SK-N-SH (cell line): ENCODE data around the gene RFX2. TPM values are rescaled to one million over a fixed set of nuclear protein-coding genes. Genes with fewer than 3 reads are reported as not detected.

Experiments used
- CTCF ChIA-PET: fragments of 300-600, 350-600 bp; formaldehyde crosslinking; extraction: SDS; loops from one replicate; lab custom pipeline; 2021; lab: Yijun Ruan, JAX
- POLR2A ChIA-PET: fragments of 350-600 bp; sonication (Branson Sonifier 250); formaldehyde crosslinking; extraction: SDS; loops from one replicate; lab custom pipeline; 2020; ENCODE audit warnings: antibody characterized with exemption, inconsistent platforms; lab: Yijun Ruan, JAX
- DNase-seq: peaks from one replicate; pipeline ENCODE4 v3.0.0; 2012
- H2AFZ ChIP-seq: fragments of 200-600 bp; sonication (generic); 2 replicates; pipeline ENCODE4 v1.8.1; 2016; ENCODE audit warnings: antibody characterized with exemption, mild to moderate bottlenecking, low read depth
- H3F3A ChIP-seq: fragments of 200-600 bp; sonication (generic); replicated peaks from 2 replicates; pipeline ENCODE3; 2016; ENCODE audit warnings: antibody characterized with exemption, mild to moderate bottlenecking; ENCODE audit not compliant: insufficient read depth
- H3K27ac ChIP-seq, 2 experiments: fragments of 200-500 bp in 1 of 2; fragments of 200-600 bp in 1 of 2; sonication (Bioruptor generic) in 1 of 2; sonication (generic), shearing (Covaris generic) in 1 of 2; 2 replicates each; pipeline versions ENCODE4 v1.5.1 to v1.6.1; 2014 to 2016; ENCODE audit warnings: low read depth in 2 of 2, inconsistent platforms in 1 of 2, low read length in 1 of 2, mild to moderate bottlenecking in 1 of 2, mixed read lengths in 1 of 2
- H3K27me3 ChIP-seq: fragments of 200-600 bp; sonication (generic), shearing (Covaris generic); 2 replicates; pipeline ENCODE4 v1.6.1; 2016; ENCODE audit warnings: mixed run types; ENCODE audit not compliant: insufficient read depth
- H3K36me3 ChIP-seq, 2 experiments: fragments of 200-500 bp in 1 of 2; fragments of 200-600 bp in 1 of 2; sonication (Bioruptor generic) in 1 of 2; sonication (generic) in 1 of 2; replicated peaks in 1 of 2; 2 replicates each; pipeline versions ENCODE3 to v1.5.1; 2014 to 2016; ENCODE audit warnings: low read length in 1 of 2, mild to moderate bottlenecking in 1 of 2; ENCODE audit not compliant: insufficient read depth in 2 of 2, control insufficient read depth in 1 of 2
- H3K4me1 ChIP-seq, 2 experiments: fragments of 200-500 bp in 1 of 2; fragments of 200-600 bp in 1 of 2; sonication (Bioruptor generic) in 1 of 2; sonication (generic), shearing (Covaris generic) in 1 of 2; 2 replicates each; pipeline versions ENCODE4 v1.5.1 to v1.6.1; 2014 to 2016; ENCODE audit warnings: low read depth in 1 of 2, low read length in 1 of 2, mixed run types in 1 of 2; ENCODE audit not compliant: insufficient read depth in 2 of 2, control insufficient read depth in 1 of 2
- H3K4me2 ChIP-seq: fragments of 200-600 bp; sonication (generic), shearing (Covaris generic); 2 replicates; pipeline ENCODE4 v1.6.1; 2017; ENCODE audit warnings: mixed run types
- H3K4me3 ChIP-seq, 2 experiments: fragments of 200-500 bp in 1 of 2; fragments of 200-600 bp in 1 of 2; sonication (Bioruptor generic) in 1 of 2; sonication (generic), shearing (Covaris generic) in 1 of 2; 2 replicates each; pipeline versions ENCODE4 v1.5.1 to v1.8.1; 2014 to 2016; ENCODE audit warnings: low read depth in 2 of 2, inconsistent platforms in 1 of 2, low read length in 1 of 2, mild to moderate bottlenecking in 1 of 2, mixed read lengths in 1 of 2, moderate library complexity in 1 of 2
- H3K79me2 ChIP-seq: fragments of 200-600 bp; sonication (generic); 2 replicates; pipeline ENCODE4 v1.8.1; 2017; ENCODE audit warnings: mild to moderate bottlenecking; ENCODE audit not compliant: insufficient read depth
- H3K9ac ChIP-seq: fragments of 200-600 bp; sonication (generic); 2 replicates; pipeline ENCODE4 v1.6.1; 2017; ENCODE audit warnings: mixed run types
- H3K9me2 ChIP-seq: fragments of 200-600 bp; sonication (generic); 2 replicates; pipeline ENCODE4 v1.6.1; 2017; ENCODE audit warnings: mixed run types
- H3K9me3 ChIP-seq: fragments of 200-600 bp; sonication (generic); 2 replicates; pipeline ENCODE4 v1.6.1; 2017; ENCODE audit warnings: mixed run types, mild to moderate bottlenecking, moderate library complexity
- H4K20me1 ChIP-seq: fragments of 200-600 bp; sonication (generic); 2 replicates; pipeline ENCODE4 v1.6.1; 2017; ENCODE audit warnings: mild to moderate bottlenecking, mixed run types; ENCODE audit not compliant: insufficient read depth
- CHD2 ChIP-seq: fragments of 150-350 bp; IDR thresholded peaks from 2 replicates; pipeline ENCODE4 v1.6.1; 2018; ENCODE audit warnings: low read length; ENCODE audit not compliant: partially characterized antibody
- EP300 ChIP-seq, 2 experiments: IDR thresholded peaks; 2 replicates each; pipeline versions ENCODE4 v1.4.0 to v1.6.1; 2012; ENCODE audit warnings: borderline replicate concordance in 1 of 2, low read depth in 1 of 2, low read length in 1 of 2
- EZH2phosphoT487 ChIP-seq: fragments of 200-600 bp; sonication (generic); IDR thresholded peaks from 2 replicates; pipeline ENCODE4 v1.6.1; 2017; ENCODE audit warnings: low read depth, mixed run types, mild to moderate bottlenecking, antibody characterized with exemption, moderate library complexity, borderline replicate concordance
- MXI1 ChIP-seq: IDR thresholded peaks from 2 replicates; pipeline ENCODE4 v1.6.1; 2012; ENCODE audit warnings: mild to moderate bottlenecking, low read depth, low read length, improper control_type of control experiment
- NRF1 ChIP-seq: IDR thresholded peaks from 2 replicates; pipeline ENCODE4 v1.6.1; 2012; ENCODE audit warnings: low read depth, mild to moderate bottlenecking, low read length
- RCOR1 ChIP-seq: fragments of 150-350 bp; IDR thresholded peaks from 2 replicates; pipeline ENCODE4 v1.6.1; 2017; ENCODE audit warnings: antibody characterized with exemption, low read length
- SIN3A ChIP-seq: IDR thresholded peaks from 2 replicates; pipeline ENCODE4 v1.6.1; 2012; ENCODE audit warnings: low read depth, mild to moderate bottlenecking, low read length, moderate library complexity, borderline replicate concordance
- SMC3 ChIP-seq: IDR thresholded peaks from 2 replicates; pipeline ENCODE4 v1.6.1; 2012; ENCODE audit warnings: low read depth, low read length, improper control_type of control experiment
- YY1 ChIP-seq: IDR thresholded peaks from 2 replicates; pipeline ENCODE4 v1.4.0; 2012; ENCODE audit warnings: low read depth, mild to moderate bottlenecking
- WGBS: methylation state at CpG from one replicate; pipeline ENCODE4 v1.1.6; 2017; ENCODE audit warnings: low lambda C conversion rate; 5-methylcytosine and 5-hydroxymethylcytosine counted together
- polyA plus RNA-seq, 3 experiments: library from polyadenylated mRNA; depleted of rRNA; stranded (reverse); fragments of >200 nt; gene quantifications; 2 replicates each; pipeline ENCODE4 v1.2.3, GENCODE V29; 2012
- TF ChIP-seq, protein P1 (sequence below): IDR thresholded peaks from 2 replicates; pipeline ENCODE4 v1.4.0; 2012; ENCODE audit warnings: low read depth, borderline replicate concordance

The RFX2 gene
- polyA plus RNA-seq, 1 of the 3 experiments (the other 2 are of a cell fraction), result 12.6 TPM

DNA sequence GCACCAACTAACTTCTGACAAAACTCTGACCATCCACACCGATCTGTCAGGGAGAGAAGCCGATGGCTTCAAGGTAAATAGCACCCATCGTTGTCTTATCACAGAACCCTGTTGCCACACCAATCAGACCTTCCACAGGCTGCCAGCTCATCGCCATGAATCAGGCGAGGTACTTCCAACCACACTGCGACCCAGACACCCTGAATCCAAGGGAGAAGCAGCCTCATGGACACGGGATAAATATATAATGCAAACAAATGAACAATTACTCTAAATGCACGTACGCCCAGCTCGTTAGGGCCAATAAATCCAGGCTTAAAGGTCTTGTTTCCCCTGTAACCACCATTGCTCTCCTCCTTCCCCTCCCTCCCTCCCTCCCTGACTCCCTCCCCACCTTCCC is 153.1 kb downstream of the RFX2 start:
- no peak for DNase-seq
- H3K79me2 ChIP-seq, result peaks cover 99% of the 10 kb centered on the region
- H3K4me2 ChIP-seq, result no peak overlapping the region
- H3K27ac ChIP-seq, result no peak overlapping the region; a peak in 1 of 4 replicates
- no peak overlapping the region for H3K9ac ChIP-seq
- no peaks in the 10 kb centered on the region for H3K9me2 ChIP-seq
- H3F3A ChIP-seq, result no peaks in the 10 kb centered on the region
- ChIA-PET CTCF (interaction anchor here (1.8 to 5.3 kb wide), 3 partner anchors 10 to 153 kb away, joined by 7 to 34 read pairs (median 11); no protein-coding TSS in a partner anchor), POLR2A (no interaction called here)
- no peak overlapping the region for H2AFZ ChIP-seq
- no peaks in the 10 kb centered on the region for H3K27me3 ChIP-seq
- 80% methylated on average over 10 of the region's 10 CpGs for WGBS
- no peak for TF ChIP-seq EP300 (IDR thresholded peaks at IDR 0.05; ENCODE audit: borderline replicate concordance in 1 of 2, low read depth in 1 of 2, low read length in 1 of 2)
- TF ChIP-seq, protein P1, sequence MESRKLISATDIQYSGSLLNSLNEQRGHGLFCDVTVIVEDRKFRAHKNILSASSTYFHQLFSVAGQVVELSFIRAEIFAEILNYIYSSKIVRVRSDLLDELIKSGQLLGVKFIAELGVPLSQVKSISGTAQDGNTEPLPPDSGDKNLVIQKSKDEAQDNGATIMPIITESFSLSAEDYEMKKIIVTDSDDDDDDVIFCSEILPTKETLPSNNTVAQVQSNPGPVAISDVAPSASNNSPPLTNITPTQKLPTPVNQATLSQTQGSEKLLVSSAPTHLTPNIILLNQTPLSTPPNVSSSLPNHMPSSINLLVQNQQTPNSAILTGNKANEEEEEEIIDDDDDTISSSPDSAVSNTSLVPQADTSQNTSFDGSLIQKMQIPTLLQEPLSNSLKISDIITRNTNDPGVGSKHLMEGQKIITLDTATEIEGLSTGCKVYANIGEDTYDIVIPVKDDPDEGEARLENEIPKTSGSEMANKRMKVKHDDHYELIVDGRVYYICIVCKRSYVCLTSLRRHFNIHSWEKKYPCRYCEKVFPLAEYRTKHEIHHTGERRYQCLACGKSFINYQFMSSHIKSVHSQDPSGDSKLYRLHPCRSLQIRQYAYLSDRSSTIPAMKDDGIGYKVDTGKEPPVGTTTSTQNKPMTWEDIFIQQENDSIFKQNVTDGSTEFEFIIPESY, result no peak
- TF ChIP-seq SMC3, result no peak
- no peak for TF ChIP-seq YY1
- TF ChIP-seq RCOR1, result no peak
- no peak for TF ChIP-seq CHD2
- no peak for TF ChIP-seq EZH2phosphoT487
- no peak for TF ChIP-seq MXI1
- no peak for TF ChIP-seq SIN3A
- H3K9me3 ChIP-seq, result no peaks in the 10 kb centered on the region
- no peak overlapping the region for H3K4me3 ChIP-seq
- H3K36me3 ChIP-seq, result no peaks in the 10 kb centered on the region
- peaks cover 27 to 88% of the 10 kb centered on the region in 2 experiments for H3K4me1 ChIP-seq
- peaks cover 98% of the 10 kb centered on the region for H4K20me1 ChIP-seq

DNA sequence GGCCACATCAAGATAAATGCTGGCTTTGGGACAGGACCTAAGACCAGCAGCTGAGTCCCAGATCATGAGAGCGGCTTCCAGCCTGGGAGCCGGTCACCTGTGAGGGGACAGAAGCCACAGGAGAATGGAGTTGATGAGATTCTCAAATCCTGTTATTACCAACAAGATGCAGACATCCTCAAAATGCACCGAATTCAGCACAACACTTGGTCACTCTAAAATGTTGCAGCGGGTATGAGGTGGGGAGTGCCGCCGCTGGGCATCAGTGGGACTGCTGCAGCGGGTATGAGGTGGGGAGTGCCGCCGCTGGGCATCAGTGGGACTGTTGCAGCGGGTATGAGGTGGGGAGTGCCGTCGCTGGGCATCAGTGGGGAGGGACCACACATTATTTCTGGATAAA is 153.6 kb downstream of the RFX2 start:
- H3K79me2 ChIP-seq, result peaks cover 99% of the 10 kb centered on the region
- ChIA-PET CTCF (interaction anchor here (1.8 to 5.3 kb wide), 4 partner anchors 11 to 153 kb away, joined by 7 to 34 read pairs (median 9); no protein-coding TSS in a partner anchor), POLR2A (no interaction called here)
- TF ChIP-seq RCOR1 (no peak), YY1 (no peak), NRF1 (no peak)
- H3K4me3 ChIP-seq, result no peak overlapping the region
- H3K4me1 ChIP-seq, result peaks cover 31 to 88% of the 10 kb centered on the region in 2 experiments
- DNase-seq, result no peak
- H3K4me2 ChIP-seq, result no peak overlapping the region
- no peaks in the 10 kb centered on the region for H3K9me3 ChIP-seq
- no peak overlapping the region; a peak in 1 of 4 replicates for H3K27ac ChIP-seq
- WGBS, result 91% methylated on average over 12 of the region's 12 CpGs
- H4K20me1 ChIP-seq, result peaks cover 98% of the 10 kb centered on the region
- H3K9ac ChIP-seq, result no peak overlapping the region
- H3F3A ChIP-seq, result no peaks in the 10 kb centered on the region
- H3K27me3 ChIP-seq, result no peaks in the 10 kb centered on the region
- H3K36me3 ChIP-seq, result no peaks in the 10 kb centered on the region
- no peak overlapping the region for H2AFZ ChIP-seq
- no peaks in the 10 kb centered on the region for H3K9me2 ChIP-seq
